Measurements from ENCODE around the gene NELL1. TPM values are rescaled to one million over a fixed set of nuclear protein-coding genes. Genes with fewer than 3 reads are reported as not detected.

Gene NELL1
- total RNA-seq, 4 donors from 2014 or later, result 0.27 TPM; not detected in 3

GRCh38 chr11:20835561-20835960 lies 166.2 kb downstream of the NELL1 start:
- in situ Hi-C loops (cut with MboI; ENCODE audit: low pct_ligation_motif_present in 1 of 4, low pct_unique_long_range_greater_than_20kb in 1 of 4, low sequenced_read_pairs in 3 of 4) (no loop called here), intact Hi-C loops (cut with DNase I; ENCODE audit: low total_unique reads) (no loop called here)

DNA sequence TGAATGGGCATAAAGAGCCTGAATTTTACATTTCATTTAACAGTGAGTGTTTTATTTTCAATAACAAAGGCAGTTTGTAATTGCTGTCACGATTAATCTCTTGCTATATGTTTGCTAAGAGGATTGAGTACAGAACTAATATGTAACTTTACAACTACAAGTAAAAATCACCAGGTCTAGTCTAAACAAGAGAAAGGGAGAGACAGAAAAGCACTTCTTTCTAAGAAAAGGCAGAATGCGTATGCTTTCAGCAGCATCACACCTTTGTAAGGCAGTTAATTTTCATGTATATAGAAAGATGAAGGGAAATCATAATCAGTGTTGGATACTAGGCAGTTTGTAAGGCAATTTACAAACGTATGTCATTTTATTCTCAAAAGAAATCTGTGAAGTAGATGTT lies 169.8 kb downstream of the NELL1 start:
- TF ChIP-seq POLR2A (IDR thresholded peaks at IDR 0.05) (no peak), POLR2AphosphoS5 (IDR thresholded peaks at IDR 0.05) (no peak), EP300 (IDR thresholded peaks at IDR 0.05; ENCODE audit: low read depth) (no peak), CTCF (IDR thresholded peaks at IDR 0.05) (no peak)
- Histone ChIP-seq H3K4me3 (no peak overlapping the region), H3K4me1 (no peaks in the 10 kb centered on the region), H3K27me3 (no peaks in the 10 kb centered on the region), H3K36me3 (no peaks in the 10 kb centered on the region), H3K9me3 (no peaks in the 10 kb centered on the region), H3K27ac (no peak overlapping the region)
- no peak for DNase-seq
- 25 to 35% methylated on average over 3 of the region's 3 CpGs for WGBS, 2 donors (ENCODE audit: low coverage in 1 of 2)
- intact Hi-C loops (cut with DNase I; ENCODE audit: low total_unique reads) (no loop called here), in situ Hi-C loops (cut with MboI; ENCODE audit: low pct_ligation_motif_present in 1 of 4, low pct_unique_long_range_greater_than_20kb in 1 of 4, low sequenced_read_pairs in 3 of 4) (no loop called here)

More at GRCh38 chr11:20835561-20835960, 166.2 kb downstream of the NELL1 start:
- TF ChIP-seq POLR2AphosphoS5 (IDR thresholded peaks at IDR 0.05) (no peak), EP300 (IDR thresholded peaks at IDR 0.05; ENCODE audit: low read depth) (no peak), POLR2A (IDR thresholded peaks at IDR 0.05) (no peak), CTCF (IDR thresholded peaks at IDR 0.05) (no peak)
- Histone ChIP-seq H3K9me3 (no peaks in the 10 kb centered on the region), H3K4me3 (no peak overlapping the region), H3K27me3 (no peaks in the 10 kb centered on the region), H3K4me1 (no peaks in the 10 kb centered on the region), H3K36me3 (no peaks in the 10 kb centered on the region), H3K27ac (no peak overlapping the region)
- WGBS, 2 donors (ENCODE audit: low coverage in 1 of 2), result 57 to 69% methylated on average over 3 of the region's 3 CpGs
- DNase-seq, result no peak

- WGBS, 2 donors (ENCODE audit: low coverage in 1 of 2), result 62% methylated on average over 1 of the region's 1 CpG; no CpG with 5 or more reads in 1 of the 2 donors
- intact Hi-C loops (cut with DNase I; ENCODE audit: low total_unique reads) (no loop called here), in situ Hi-C loops (cut with MboI; ENCODE audit: low pct_ligation_motif_present in 1 of 4, low pct_unique_long_range_greater_than_20kb in 1 of 4, low sequenced_read_pairs in 3 of 4) (no loop called here)
- H3K27ac ChIP-seq, result no peak overlapping the region
- H3K4me1 ChIP-seq, result no peaks in the 10 kb centered on the region
- no peak overlapping the region for H3K4me3 ChIP-seq
- no peaks in the 10 kb centered on the region for H3K27me3 ChIP-seq
- no peaks in the 10 kb centered on the region for H3K36me3 ChIP-seq
- TF ChIP-seq POLR2A (IDR thresholded peaks at IDR 0.05) (no peak), POLR2AphosphoS5 (IDR thresholded peaks at IDR 0.05) (no peak), EP300 (IDR thresholded peaks at IDR 0.05; ENCODE audit: low read depth) (no peak), CTCF (IDR thresholded peaks at IDR 0.05) (no peak)
- H3K9me3 ChIP-seq, result no peaks in the 10 kb centered on the region
- no peak for DNase-seq
These were observed 171.0 kb downstream of the NELL1 start for GRCh38 chr11:20840341-20840740.

GRCh38 chr11:20844216-20844615 lies 174.8 kb downstream of the NELL1 start:
- intact Hi-C loops (cut with DNase I; ENCODE audit: low total_unique reads) (no loop called here), in situ Hi-C loops (cut with MboI; ENCODE audit: low pct_ligation_motif_present in 1 of 4, low pct_unique_long_range_greater_than_20kb in 1 of 4, low sequenced_read_pairs in 3 of 4) (no loop called here)
- no peak for DNase-seq

More at GRCh38 chr11:20844216-20844615, 174.8 kb downstream of the NELL1 start:
- 67 to 83% methylated on average over 1 to 2 of the region's 2 CpGs for WGBS, 2 donors (ENCODE audit: low coverage in 1 of 2)
- Histone ChIP-seq H3K4me3 (no peak overlapping the region), H3K36me3 (no peaks in the 10 kb centered on the region), H3K27ac (no peak overlapping the region), H3K4me1 (no peaks in the 10 kb centered on the region), H3K9me3 (no peaks in the 10 kb centered on the region), H3K27me3 (no peaks in the 10 kb centered on the region)
- TF ChIP-seq POLR2A (IDR thresholded peaks at IDR 0.05), result no peak
- TF ChIP-seq EP300 (IDR thresholded peaks at IDR 0.05; ENCODE audit: low read depth), result no peak
- TF ChIP-seq POLR2AphosphoS5 (IDR thresholded peaks at IDR 0.05), result no peak
- TF ChIP-seq CTCF (IDR thresholded peaks at IDR 0.05), result no peak

All from transverse colon (tissue), 4 donors.